ENCODE data around the gene UNC5B.

- TF ChIP-seq POLR2AphosphoS5 (IDR thresholded peaks at IDR 0.05; ENCODE audit: borderline replicate concordance, low read depth, low read length) (no peak), EZH2 (IDR thresholded peaks at IDR 0.05) (no peak)
Measured at GRCh38 chr10:71271662-71272055, 59.3 kb downstream of the UNC5B start.
